Neural cell (in vitro differentiated cells): ENCODE data around the gene PSMB7.

Experiments
- EP300 ChIP-seq: fragments of 450-650 bp; conservative IDR thresholded peaks from 2 replicates; pipeline ENCODE4 v1.6.1; 2014; ENCODE audit warnings: antibody characterized with exemption, mild to moderate bottlenecking, moderate library complexity; ENCODE audit not compliant: poor library complexity, severe bottlenecking
- EZH2 ChIP-seq: fragments of 200-600, 300-800 bp; shearing (Covaris generic), sonication (generic); IDR thresholded peaks from 2 replicates; pipeline ENCODE4 v1.6.1; 2014; ENCODE audit warnings: antibody characterized with exemption, low read length, borderline replicate concordance, mild to moderate bottlenecking; ENCODE audit not compliant: insufficient read depth, poor library complexity, severe bottlenecking
- RAD21 ChIP-seq: fragments of 450-650 bp; conservative IDR thresholded peaks from 2 replicates; pipeline ENCODE4 v1.6.1; 2014; ENCODE audit warnings: antibody characterized with exemption, mild to moderate bottlenecking, moderate library complexity
- TF ChIP-seq, protein P1 (sequence below): fragments of 450-650 bp; IDR thresholded peaks from 2 replicates; pipeline ENCODE4 v1.5.1; 2014; ENCODE audit warnings: antibody characterized with exemption, mild to moderate bottlenecking, moderate library complexity; ENCODE audit not compliant: poor library complexity, severe bottlenecking

DNA sequence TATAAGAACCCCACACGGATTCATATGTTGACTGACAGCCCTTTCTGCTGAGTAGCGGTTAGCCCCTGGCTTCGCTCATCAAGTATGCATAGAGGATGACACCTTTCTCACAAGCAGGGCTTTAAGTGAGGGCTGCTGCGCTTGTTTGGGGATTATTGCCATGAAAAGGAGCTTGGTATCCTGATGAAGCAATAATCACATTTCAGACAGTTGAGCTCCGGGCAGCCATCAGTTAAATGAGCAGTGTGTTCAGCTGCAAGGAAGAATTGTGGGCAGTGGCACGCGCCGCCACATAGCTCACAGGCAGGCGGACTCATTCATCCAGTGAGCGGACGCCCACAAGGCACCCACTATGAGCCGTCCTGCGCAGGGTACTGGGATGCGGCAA, 79.9 kb downstream of the PSMB7 start:
- no peak for TF ChIP-seq EZH2
- TF ChIP-seq RAD21 = no peak
- TF ChIP-seq EP300 = no peak
- TF ChIP-seq, protein P1, sequence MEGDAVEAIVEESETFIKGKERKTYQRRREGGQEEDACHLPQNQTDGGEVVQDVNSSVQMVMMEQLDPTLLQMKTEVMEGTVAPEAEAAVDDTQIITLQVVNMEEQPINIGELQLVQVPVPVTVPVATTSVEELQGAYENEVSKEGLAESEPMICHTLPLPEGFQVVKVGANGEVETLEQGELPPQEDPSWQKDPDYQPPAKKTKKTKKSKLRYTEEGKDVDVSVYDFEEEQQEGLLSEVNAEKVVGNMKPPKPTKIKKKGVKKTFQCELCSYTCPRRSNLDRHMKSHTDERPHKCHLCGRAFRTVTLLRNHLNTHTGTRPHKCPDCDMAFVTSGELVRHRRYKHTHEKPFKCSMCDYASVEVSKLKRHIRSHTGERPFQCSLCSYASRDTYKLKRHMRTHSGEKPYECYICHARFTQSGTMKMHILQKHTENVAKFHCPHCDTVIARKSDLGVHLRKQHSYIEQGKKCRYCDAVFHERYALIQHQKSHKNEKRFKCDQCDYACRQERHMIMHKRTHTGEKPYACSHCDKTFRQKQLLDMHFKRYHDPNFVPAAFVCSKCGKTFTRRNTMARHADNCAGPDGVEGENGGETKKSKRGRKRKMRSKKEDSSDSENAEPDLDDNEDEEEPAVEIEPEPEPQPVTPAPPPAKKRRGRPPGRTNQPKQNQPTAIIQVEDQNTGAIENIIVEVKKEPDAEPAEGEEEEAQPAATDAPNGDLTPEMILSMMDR = no peak
